ENCODE measurements around the gene APOB.

APOB gene

GRCh38 chr2:20990442-20991430, 53.1 kb downstream of the APOB start:
- Histone ChIP-seq H2AK5ac (ENCODE audit: low read length, severe bottlenecking) (no peak overlapping the region), H3K9me3 (ENCODE audit: control insufficient read depth, low read length) (no peaks in the 10 kb centered on the region), H3K18ac (ENCODE audit: low read depth in 1 of 2, low read length in 2 of 2) (no peak overlapping the region), H3K27me3 (ENCODE audit: control insufficient read depth in 1 of 2, insufficient read depth in 1 of 2, low read length in 2 of 2) (no peaks in the 10 kb centered on the region), H3K9ac (ENCODE audit: low read length) (no peak overlapping the region), H2BK15ac (ENCODE audit: low read depth, poor library complexity, severe bottlenecking) (no peak overlapping the region), H3K4me3 (ENCODE audit: insufficient read depth in 1 of 2, low read depth in 1 of 2, low read length in 2 of 2) (no peak overlapping the region), H2BK12ac (ENCODE audit: low read length in 2 of 2) (no peak overlapping the region), H4K8ac (ENCODE audit: low read length) (no peak overlapping the region), H3K23ac (ENCODE audit: low read length in 2 of 2) (no peak overlapping the region), H4K91ac (ENCODE audit: low read length) (no peak overlapping the region), H2AFZ (ENCODE audit: low read depth, low read length) (no peak overlapping the region), H3K27ac (ENCODE audit: low read length, poor library complexity, severe bottlenecking) (no peak overlapping the region), H3K79me1 (replicated peaks; ENCODE audit: low read length, poor library complexity, severe bottlenecking) (no peaks in the 10 kb centered on the region), H3K36me3 (ENCODE audit: control insufficient read depth in 1 of 2, insufficient read depth in 2 of 2, low read depth in 1 of 2, low read length in 2 of 2) (no peaks in the 10 kb centered on the region), H2BK5ac (ENCODE audit: low read depth, low read length, poor library complexity, severe bottlenecking) (no peak overlapping the region), H3K14ac (ENCODE audit: low read length in 2 of 2) (no peak overlapping the region), H3K4me2 (ENCODE audit: low read length, poor library complexity, severe bottlenecking) (no peak overlapping the region), H3K4ac (ENCODE audit: low read depth in 1 of 2, low read length in 2 of 2) (no peak overlapping the region), H3K4me1 (ENCODE audit: control insufficient read depth, insufficient read depth, low read depth, low read length) (peaks cover 15% of the 10 kb centered on the region), H2BK120ac (ENCODE audit: low read depth, low read length) (no peak overlapping the region)
- no peak for DNase-seq
- 85% methylated on average over 19 of the region's 20 CpGs for WGBS

- H2AFZ ChIP-seq (ENCODE audit: low read depth, low read length): no peak overlapping the region
- 100% methylated on average over 1 of the region's 1 CpG for WGBS
- no peak overlapping the region for H2BK15ac ChIP-seq (ENCODE audit: low read depth, poor library complexity, severe bottlenecking)
Observed at GRCh38 chr2:20989404-20989803, 54.5 kb downstream of the APOB start.

GRCh38 chr2:20988905-20989304, 55.0 kb downstream of the APOB start:
- WGBS: 12% methylated on average over 4 of the region's 4 CpGs
- no peak overlapping the region for H3K18ac ChIP-seq (ENCODE audit: low read depth in 1 of 2, low read length in 2 of 2)
- H3K79me1 ChIP-seq (replicated peaks; ENCODE audit: low read length, poor library complexity, severe bottlenecking): no peaks in the 10 kb centered on the region
- no peak overlapping the region for H2BK15ac ChIP-seq (ENCODE audit: low read depth, poor library complexity, severe bottlenecking)
- H4K8ac ChIP-seq (ENCODE audit: low read length): no peak overlapping the region
- H3K9ac ChIP-seq (ENCODE audit: low read length): no peak overlapping the region
- H3K4me2 ChIP-seq (ENCODE audit: low read length, poor library complexity, severe bottlenecking): no peak overlapping the region
- H2BK5ac ChIP-seq (ENCODE audit: low read depth, low read length, poor library complexity, severe bottlenecking): no peak overlapping the region
- no peak overlapping the region for H2BK12ac ChIP-seq (ENCODE audit: low read length in 2 of 2)
- H3K4ac ChIP-seq (ENCODE audit: low read depth in 1 of 2, low read length in 2 of 2): no peak overlapping the region
- H3K23ac ChIP-seq (ENCODE audit: low read length in 2 of 2): no peak overlapping the region
- H2AFZ ChIP-seq (ENCODE audit: low read depth, low read length): no peak overlapping the region
- H3K14ac ChIP-seq (ENCODE audit: low read length in 2 of 2): no peak overlapping the region
- no peak overlapping the region for H2AK5ac ChIP-seq (ENCODE audit: low read length, severe bottlenecking)
- no peaks in the 10 kb centered on the region for H3K9me3 ChIP-seq (ENCODE audit: control insufficient read depth, low read length)
- H3K36me3 ChIP-seq (ENCODE audit: control insufficient read depth in 1 of 2, insufficient read depth in 2 of 2, low read depth in 1 of 2, low read length in 2 of 2): no peaks in the 10 kb centered on the region
- no peak overlapping the region for H4K91ac ChIP-seq (ENCODE audit: low read length)
- no peak overlapping the region for H3K27ac ChIP-seq (ENCODE audit: low read length, poor library complexity, severe bottlenecking)
- peaks cover 0 to 4% of the 10 kb centered on the region in 2 experiments for H3K27me3 ChIP-seq (ENCODE audit: control insufficient read depth in 1 of 2, insufficient read depth in 1 of 2, low read length in 2 of 2)
- no peak for DNase-seq
- peaks cover 15% of the 10 kb centered on the region for H3K4me1 ChIP-seq (ENCODE audit: control insufficient read depth, insufficient read depth, low read depth, low read length)
- H2BK120ac ChIP-seq (ENCODE audit: low read depth, low read length): no peak overlapping the region
- H3K4me3 ChIP-seq (ENCODE audit: insufficient read depth in 1 of 2, low read depth in 1 of 2, low read length in 2 of 2): no peak overlapping the region

More at GRCh38 chr2:20989404-20989803, 54.5 kb downstream of the APOB start:
- H3K9ac ChIP-seq (ENCODE audit: low read length): no peak overlapping the region
- peaks cover 15% of the 10 kb centered on the region for H3K4me1 ChIP-seq (ENCODE audit: control insufficient read depth, insufficient read depth, low read depth, low read length)
- no peaks in the 10 kb centered on the region for H3K36me3 ChIP-seq (ENCODE audit: control insufficient read depth in 1 of 2, insufficient read depth in 2 of 2, low read depth in 1 of 2, low read length in 2 of 2)
- H2AK5ac ChIP-seq (ENCODE audit: low read length, severe bottlenecking): no peak overlapping the region
- no peak overlapping the region for H2BK120ac ChIP-seq (ENCODE audit: low read depth, low read length)
- no peak overlapping the region for H3K4me3 ChIP-seq (ENCODE audit: insufficient read depth in 1 of 2, low read depth in 1 of 2, low read length in 2 of 2)
- no peak for DNase-seq
- H3K14ac ChIP-seq (ENCODE audit: low read length in 2 of 2): no peak overlapping the region
- no peak overlapping the region for H3K18ac ChIP-seq (ENCODE audit: low read depth in 1 of 2, low read length in 2 of 2)
- no peak overlapping the region for H3K4me2 ChIP-seq (ENCODE audit: low read length, poor library complexity, severe bottlenecking)
- no peak overlapping the region for H2BK5ac ChIP-seq (ENCODE audit: low read depth, low read length, poor library complexity, severe bottlenecking)
- H3K27me3 ChIP-seq (ENCODE audit: control insufficient read depth in 1 of 2, insufficient read depth in 1 of 2, low read length in 2 of 2): peaks cover 0 to 4% of the 10 kb centered on the region in 2 experiments
- H4K8ac ChIP-seq (ENCODE audit: low read length): no peak overlapping the region
- H3K4ac ChIP-seq (ENCODE audit: low read depth in 1 of 2, low read length in 2 of 2): no peak overlapping the region
- H3K27ac ChIP-seq (ENCODE audit: low read length, poor library complexity, severe bottlenecking): no peak overlapping the region
- no peak overlapping the region for H4K91ac ChIP-seq (ENCODE audit: low read length)
- no peak overlapping the region for H2BK12ac ChIP-seq (ENCODE audit: low read length in 2 of 2)
- no peaks in the 10 kb centered on the region for H3K9me3 ChIP-seq (ENCODE audit: control insufficient read depth, low read length)
- H3K79me1 ChIP-seq (replicated peaks; ENCODE audit: low read length, poor library complexity, severe bottlenecking): no peaks in the 10 kb centered on the region
- H3K23ac ChIP-seq (ENCODE audit: low read length in 2 of 2): no peak overlapping the region

GRCh38 chr2:20986024-20986939, 57.6 kb downstream of the APOB start:
- H3K79me1 ChIP-seq (replicated peaks; ENCODE audit: low read length, poor library complexity, severe bottlenecking): no peaks in the 10 kb centered on the region
- no peak overlapping the region for H4K91ac ChIP-seq (ENCODE audit: low read length)
- H2BK120ac ChIP-seq (ENCODE audit: low read depth, low read length): no peak overlapping the region
- no peak overlapping the region for H3K4me3 ChIP-seq (ENCODE audit: insufficient read depth in 1 of 2, low read depth in 1 of 2, low read length in 2 of 2)
- H3K9ac ChIP-seq (ENCODE audit: low read length): no peak overlapping the region
- H3K4ac ChIP-seq (ENCODE audit: low read depth in 1 of 2, low read length in 2 of 2): no peak overlapping the region
- no peak for DNase-seq
- WGBS: 66% methylated on average over 5 of the region's 5 CpGs
- H2AFZ ChIP-seq (ENCODE audit: low read depth, low read length): no peak overlapping the region
- no peak overlapping the region for H4K8ac ChIP-seq (ENCODE audit: low read length)
- H3K27ac ChIP-seq (ENCODE audit: low read length, poor library complexity, severe bottlenecking): no peak overlapping the region
- H2AK5ac ChIP-seq (ENCODE audit: low read length, severe bottlenecking): no peak overlapping the region
- peak overlapping the region in 1 of 2 experiments; percentile 48 for H3K23ac ChIP-seq (ENCODE audit: low read length in 2 of 2)
- no peak overlapping the region for H2BK12ac ChIP-seq (ENCODE audit: low read length in 2 of 2)
- H2BK5ac ChIP-seq (ENCODE audit: low read depth, low read length, poor library complexity, severe bottlenecking): no peak overlapping the region
- H3K14ac ChIP-seq (ENCODE audit: low read length in 2 of 2): no peak overlapping the region
- peaks cover 0 to 4% of the 10 kb centered on the region in 2 experiments for H3K27me3 ChIP-seq (ENCODE audit: control insufficient read depth in 1 of 2, insufficient read depth in 1 of 2, low read length in 2 of 2)
- no peak overlapping the region for H3K4me2 ChIP-seq (ENCODE audit: low read length, poor library complexity, severe bottlenecking)
- H2BK15ac ChIP-seq (ENCODE audit: low read depth, poor library complexity, severe bottlenecking): no peak overlapping the region
- H3K36me3 ChIP-seq (ENCODE audit: control insufficient read depth in 1 of 2, insufficient read depth in 2 of 2, low read depth in 1 of 2, low read length in 2 of 2): no peaks in the 10 kb centered on the region
- H3K9me3 ChIP-seq (ENCODE audit: control insufficient read depth, low read length): no peaks in the 10 kb centered on the region
- peaks cover 6% of the 10 kb centered on the region for H3K4me1 ChIP-seq (ENCODE audit: control insufficient read depth, insufficient read depth, low read depth, low read length)
- H3K18ac ChIP-seq (ENCODE audit: low read depth in 1 of 2, low read length in 2 of 2): no peak overlapping the region
